HepG2 (cell line): ENCODE results near the gene GRIN3B. TPM values are rescaled to one million over a fixed set of nuclear protein-coding genes. Genes with fewer than 3 reads are reported as not detected.

Experiments
- CREB1 ChIP-seq, 2 experiments: fragments of 450-650 bp in 1 of 2; IDR thresholded peaks; 2 replicates each; pipeline ENCODE4 v1.6.1; 2016 to 2017; ENCODE audit warnings: control low read depth in 1 of 2, mild to moderate bottlenecking in 1 of 2, missing compliant biosample characterization in 1 of 2, missing genetic modification characterization in 1 of 2
- GATAD1 ChIP-seq: IDR thresholded peaks from 2 replicates; pipeline ENCODE4 v1.6.1; 2016; ENCODE audit warnings: missing genetic modification reagents, missing compliant biosample characterization
- GPN1 ChIP-seq: sonication (generic); formaldehyde crosslinking; IDR thresholded peaks from 2 replicates; pipeline ENCODE4 v1.5.1; 2020; ENCODE audit warnings: missing genetic modification reagents, borderline replicate concordance
- HMG20A ChIP-seq: IDR thresholded peaks from 2 replicates; pipeline ENCODE4 v1.6.1; 2016; ENCODE audit warnings: borderline replicate concordance
- MTA1 ChIP-seq: sonication (generic); formaldehyde crosslinking; IDR thresholded peaks from 2 replicates; pipeline ENCODE4 v1.4.0; 2020; ENCODE audit warnings: missing genetic modification reagents, mild to moderate bottlenecking, borderline replicate concordance
- RBM39 ChIP-seq: fragments of 200-400 bp; formaldehyde crosslinking; IDR thresholded peaks from one replicate; pipeline ENCODE4 v1.6.1; 2018; ENCODE audit warnings: antibody characterized with exemption, mild to moderate bottlenecking, low read depth, low read length; ENCODE audit not compliant: poor library complexity, severe bottlenecking
- SAP130 ChIP-seq: IDR thresholded peaks from 2 replicates; pipeline ENCODE4 v1.6.1; 2016; ENCODE audit warnings: low read depth
- SP2 ChIP-seq: sonication (generic); formaldehyde crosslinking; IDR thresholded peaks from 2 replicates; pipeline ENCODE4 v1.5.1; 2020; ENCODE audit warnings: mild to moderate bottlenecking, missing genetic modification reagents
- SRF ChIP-seq: IDR thresholded peaks from 2 replicates; pipeline ENCODE4 v1.6.1; 2011; ENCODE audit warnings: mild to moderate bottlenecking, low read depth, low read length, moderate library complexity
- ZNF253 ChIP-seq: sonication (generic); formaldehyde crosslinking; IDR thresholded peaks from 2 replicates; pipeline ENCODE4 v1.8.0; 2022; ENCODE audit warnings: mild to moderate bottlenecking, missing genetic modification reagents, borderline replicate concordance
- ZNF292 ChIP-seq: sonication (generic); formaldehyde crosslinking; IDR thresholded peaks from 2 replicates; pipeline ENCODE4 v1.8.1; 2022; ENCODE audit warnings: mild to moderate bottlenecking, low read depth, missing genetic modification reagents, borderline replicate concordance
- ZNF3 ChIP-seq: IDR thresholded peaks from 2 replicates; pipeline ENCODE4 v1.7.0; 2017; ENCODE audit warnings: inconsistent platforms
- ZNF317 ChIP-seq: sonication (generic); formaldehyde crosslinking; IDR thresholded peaks from 2 replicates; pipeline ENCODE4 v1.5.0; 2020; ENCODE audit warnings: mild to moderate bottlenecking, missing genetic modification reagents
- ZNF549 ChIP-seq: sonication (generic); formaldehyde crosslinking; IDR thresholded peaks from 2 replicates; pipeline ENCODE4 v1.5.0; 2020; ENCODE audit warnings: missing genetic modification reagents
- ZNF572 ChIP-seq: sonication (generic); formaldehyde crosslinking; IDR thresholded peaks from 2 replicates; pipeline ENCODE4 v1.5.1; 2020; ENCODE audit warnings: mild to moderate bottlenecking, missing genetic modification reagents
- ZNF766 ChIP-seq: sonication (generic); formaldehyde crosslinking; IDR thresholded peaks from 2 replicates; pipeline ENCODE4 v1.5.0; 2020; ENCODE audit warnings: missing genetic modification reagents, borderline replicate concordance
- polyA plus RNA-seq, 8 experiments: library from polyadenylated mRNA; depleted of rRNA in 3 of 8; stranded (reverse) in 7 of 8; unstranded in 1 of 8; fragments of >200 nt; fragmentation: Illumina TruSeq in 4 of 8; extraction: Trizol in 4 of 8; gene quantifications; 2 replicates each; pipeline versions ENCODE4 v1.2.1 to v1.2.3, GENCODE V29; 2011 to 2016; ENCODE audit warnings: low read depth in 4 of 8, missing spikeins in 1 of 8, mixed read lengths in 1 of 8; ENCODE audit not compliant: insufficient read depth in 1 of 8
- total RNA-seq, 5 experiments: library from RNA; depleted of rRNA; stranded (reverse); fragments of >200 nt; fragmentation: Illumina TruSeq; extraction: Trizol; gene quantifications; 2 replicates each; pipeline ENCODE4 v1.2.3, GENCODE V29; 2016; ENCODE audit warnings: low read depth in 1 of 5
- TF ChIP-seq, protein P1 (sequence below): sonication (generic); formaldehyde crosslinking; IDR thresholded peaks from 2 replicates; pipeline ENCODE4 v1.4.0; 2020; ENCODE audit warnings: mild to moderate bottlenecking, missing genetic modification reagents
- TF ChIP-seq, protein P2 (sequence below): IDR thresholded peaks from 2 replicates; pipeline ENCODE4 v1.6.1; 2016
- TF ChIP-seq, protein P3 (sequence below): sonication (generic); formaldehyde crosslinking; IDR thresholded peaks from 2 replicates; pipeline ENCODE4 v1.4.0; 2020; ENCODE audit warnings: missing genetic modification reagents
- TF ChIP-seq, protein P4 (sequence below): sonication (generic); formaldehyde crosslinking; IDR thresholded peaks from 2 replicates; pipeline ENCODE4 v1.4.0; 2020; ENCODE audit warnings: mild to moderate bottlenecking, low read depth, missing genetic modification reagents
- TF ChIP-seq, protein P5 (sequence below): sonication (generic); formaldehyde crosslinking; conservative IDR thresholded peaks from 2 replicates; pipeline ENCODE4 v1.4.0; 2020; ENCODE audit warnings: missing genetic modification reagents

GRIN3B gene
- total and polyA plus RNA-seq, 2 of the 13 experiments (the other 11 are each of a cell fraction or from before 2014, with no cell fraction given): 0.07 to 0.20 TPM

DNA sequence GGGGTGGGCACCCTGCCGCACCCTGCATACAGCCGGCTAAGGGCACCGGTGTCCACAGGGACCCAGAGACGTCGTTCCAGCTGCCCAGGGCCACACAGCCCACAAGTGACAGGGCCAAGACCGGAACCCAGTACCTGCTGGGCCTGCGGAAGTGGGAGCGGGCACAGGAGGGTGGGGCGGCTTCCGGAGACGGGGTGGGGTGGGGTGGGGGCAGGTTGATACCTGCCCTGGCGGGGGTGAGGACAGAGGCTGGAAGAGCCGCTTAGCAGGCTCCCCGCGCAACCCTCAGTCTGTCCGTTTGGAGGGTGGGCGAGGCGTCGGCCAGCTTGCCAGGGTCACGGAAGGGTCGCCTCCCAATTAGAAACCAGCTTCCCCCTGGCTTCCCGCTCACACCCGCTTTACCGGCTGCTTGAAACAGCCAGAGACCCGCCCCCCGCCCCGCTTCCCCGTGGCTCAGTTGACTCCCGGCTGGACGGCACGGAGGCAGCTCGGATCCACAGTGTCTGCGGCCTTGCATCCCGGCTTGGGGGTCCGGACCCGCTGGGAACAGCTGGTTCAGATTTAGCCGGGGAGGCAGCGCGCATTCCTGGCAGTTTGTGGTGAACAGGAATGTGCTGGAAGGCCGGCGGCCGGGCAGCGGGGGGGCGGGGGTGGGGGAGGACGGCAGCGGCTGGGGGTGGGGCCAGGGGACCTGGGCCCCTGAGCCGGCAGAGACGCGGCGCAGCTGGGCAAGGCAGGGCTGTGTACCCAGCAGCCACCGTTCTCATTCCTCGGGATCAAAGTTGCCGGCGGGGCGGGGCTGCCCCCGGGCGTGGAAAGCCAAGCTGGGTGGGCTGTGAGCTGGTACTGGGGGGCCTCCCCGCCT lies 28.1 kb downstream of the GRIN3B start (continued):
- TF ChIP-seq, protein P1, sequence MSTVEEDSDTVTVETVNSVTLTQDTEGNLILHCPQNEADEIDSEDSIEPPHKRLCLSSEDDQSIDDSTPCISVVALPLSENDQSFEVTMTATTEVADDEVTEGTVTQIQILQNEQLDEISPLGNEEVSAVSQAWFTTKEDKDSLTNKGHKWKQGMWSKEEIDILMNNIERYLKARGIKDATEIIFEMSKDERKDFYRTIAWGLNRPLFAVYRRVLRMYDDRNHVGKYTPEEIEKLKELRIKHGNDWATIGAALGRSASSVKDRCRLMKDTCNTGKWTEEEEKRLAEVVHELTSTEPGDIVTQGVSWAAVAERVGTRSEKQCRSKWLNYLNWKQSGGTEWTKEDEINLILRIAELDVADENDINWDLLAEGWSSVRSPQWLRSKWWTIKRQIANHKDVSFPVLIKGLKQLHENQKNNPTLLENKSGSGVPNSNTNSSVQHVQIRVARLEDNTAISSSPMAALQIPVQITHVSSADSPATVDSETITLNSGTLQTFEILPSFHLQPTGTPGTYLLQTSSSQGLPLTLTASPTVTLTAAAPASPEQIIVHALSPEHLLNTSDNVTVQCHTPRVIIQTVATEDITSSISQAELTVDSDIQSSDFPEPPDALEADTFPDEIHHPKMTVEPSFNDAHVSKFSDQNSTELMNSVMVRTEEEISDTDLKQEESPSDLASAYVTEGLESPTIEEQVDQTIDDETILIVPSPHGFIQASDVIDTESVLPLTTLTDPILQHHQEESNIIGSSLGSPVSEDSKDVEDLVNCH (CRISPR knock-in tag): no peak
- TF ChIP-seq, protein P2, sequence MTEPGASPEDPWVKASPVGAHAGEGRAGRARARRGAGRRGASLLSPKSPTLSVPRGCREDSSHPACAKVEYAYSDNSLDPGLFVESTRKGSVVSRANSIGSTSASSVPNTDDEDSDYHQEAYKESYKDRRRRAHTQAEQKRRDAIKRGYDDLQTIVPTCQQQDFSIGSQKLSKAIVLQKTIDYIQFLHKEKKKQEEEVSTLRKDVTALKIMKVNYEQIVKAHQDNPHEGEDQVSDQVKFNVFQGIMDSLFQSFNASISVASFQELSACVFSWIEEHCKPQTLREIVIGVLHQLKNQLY (CRISPR knock-in tag): no peak
- TF ChIP-seq ZNF253 (no peak), SRF (no peak), RBM39 (no peak), ZNF3 (CRISPR knock-in tag) (no peak), ZNF292 (CRISPR knock-in tag) (peak; percentile 75; the same call in 1 of the 2 replicates), ZNF317 (CRISPR knock-in tag) (no peak), ZNF572 (no peak), GPN1 (CRISPR knock-in tag) (no peak), SP2 (CRISPR knock-in tag) (no peak), CREB1 (IDR thresholded peaks at IDR 0.05) (no peak), CREB1 (CRISPR knock-in tag; IDR thresholded peaks at IDR 0.05) (no peak), HMG20A (CRISPR knock-in tag) (no peak), SAP130 (CRISPR knock-in tag) (peak; percentile 77), GATAD1 (peak; percentile 37), ZNF766 (CRISPR knock-in tag) (no peak), ZNF549 (CRISPR knock-in tag) (no peak), MTA1 (CRISPR knock-in tag) (peak; percentile 30; the same call in 1 of the 2 replicates)
- TF ChIP-seq, protein P3, sequence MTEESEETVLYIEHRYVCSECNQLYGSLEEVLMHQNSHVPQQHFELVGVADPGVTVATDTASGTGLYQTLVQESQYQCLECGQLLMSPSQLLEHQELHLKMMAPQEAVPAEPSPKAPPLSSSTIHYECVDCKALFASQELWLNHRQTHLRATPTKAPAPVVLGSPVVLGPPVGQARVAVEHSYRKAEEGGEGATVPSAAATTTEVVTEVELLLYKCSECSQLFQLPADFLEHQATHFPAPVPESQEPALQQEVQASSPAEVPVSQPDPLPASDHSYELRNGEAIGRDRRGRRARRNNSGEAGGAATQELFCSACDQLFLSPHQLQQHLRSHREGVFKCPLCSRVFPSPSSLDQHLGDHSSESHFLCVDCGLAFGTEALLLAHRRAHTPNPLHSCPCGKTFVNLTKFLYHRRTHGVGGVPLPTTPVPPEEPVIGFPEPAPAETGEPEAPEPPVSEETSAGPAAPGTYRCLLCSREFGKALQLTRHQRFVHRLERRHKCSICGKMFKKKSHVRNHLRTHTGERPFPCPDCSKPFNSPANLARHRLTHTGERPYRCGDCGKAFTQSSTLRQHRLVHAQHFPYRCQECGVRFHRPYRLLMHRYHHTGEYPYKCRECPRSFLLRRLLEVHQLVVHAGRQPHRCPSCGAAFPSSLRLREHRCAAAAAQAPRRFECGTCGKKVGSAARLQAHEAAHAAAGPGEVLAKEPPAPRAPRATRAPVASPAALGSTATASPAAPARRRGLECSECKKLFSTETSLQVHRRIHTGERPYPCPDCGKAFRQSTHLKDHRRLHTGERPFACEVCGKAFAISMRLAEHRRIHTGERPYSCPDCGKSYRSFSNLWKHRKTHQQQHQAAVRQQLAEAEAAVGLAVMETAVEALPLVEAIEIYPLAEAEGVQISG (CRISPR knock-in tag): peak; percentile 16; the same call in 1 of the 2 replicates
- TF ChIP-seq, protein P4, sequence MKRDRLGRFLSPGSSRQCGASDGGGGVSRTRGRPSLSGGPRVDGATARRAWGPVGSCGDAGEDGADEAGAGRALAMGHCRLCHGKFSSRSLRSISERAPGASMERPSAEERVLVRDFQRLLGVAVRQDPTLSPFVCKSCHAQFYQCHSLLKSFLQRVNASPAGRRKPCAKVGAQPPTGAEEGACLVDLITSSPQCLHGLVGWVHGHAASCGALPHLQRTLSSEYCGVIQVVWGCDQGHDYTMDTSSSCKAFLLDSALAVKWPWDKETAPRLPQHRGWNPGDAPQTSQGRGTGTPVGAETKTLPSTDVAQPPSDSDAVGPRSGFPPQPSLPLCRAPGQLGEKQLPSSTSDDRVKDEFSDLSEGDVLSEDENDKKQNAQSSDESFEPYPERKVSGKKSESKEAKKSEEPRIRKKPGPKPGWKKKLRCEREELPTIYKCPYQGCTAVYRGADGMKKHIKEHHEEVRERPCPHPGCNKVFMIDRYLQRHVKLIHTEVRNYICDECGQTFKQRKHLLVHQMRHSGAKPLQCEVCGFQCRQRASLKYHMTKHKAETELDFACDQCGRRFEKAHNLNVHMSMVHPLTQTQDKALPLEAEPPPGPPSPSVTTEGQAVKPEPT (CRISPR knock-in tag): no peak
- TF ChIP-seq, protein P5, sequence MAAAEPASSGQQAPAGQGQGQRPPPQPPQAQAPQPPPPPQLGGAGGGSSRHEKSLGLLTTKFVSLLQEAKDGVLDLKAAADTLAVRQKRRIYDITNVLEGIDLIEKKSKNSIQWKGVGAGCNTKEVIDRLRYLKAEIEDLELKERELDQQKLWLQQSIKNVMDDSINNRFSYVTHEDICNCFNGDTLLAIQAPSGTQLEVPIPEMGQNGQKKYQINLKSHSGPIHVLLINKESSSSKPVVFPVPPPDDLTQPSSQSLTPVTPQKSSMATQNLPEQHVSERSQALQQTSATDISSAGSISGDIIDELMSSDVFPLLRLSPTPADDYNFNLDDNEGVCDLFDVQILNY (CRISPR knock-in tag): no peak
